GM19240 (cell line): ENCODE measurements around the gene SYS1.
"Not testable (repeated sequence)": the region's sequence is repeated elsewhere in the genome, so short reads cannot be mapped to it uniquely, and the experiment has no call there.

Experiments used
- DNase-seq: peaks from one replicate; pipeline ENCODE4 v3.0.0; 2011; ENCODE audit warnings: low spot score; ENCODE audit not compliant: insufficient read length

Gene SYS1

GRCh38 chr20:45339799-45340198, 23.2 kb upstream of the SYS1 start:
- DNase-seq = no peak

DNA sequence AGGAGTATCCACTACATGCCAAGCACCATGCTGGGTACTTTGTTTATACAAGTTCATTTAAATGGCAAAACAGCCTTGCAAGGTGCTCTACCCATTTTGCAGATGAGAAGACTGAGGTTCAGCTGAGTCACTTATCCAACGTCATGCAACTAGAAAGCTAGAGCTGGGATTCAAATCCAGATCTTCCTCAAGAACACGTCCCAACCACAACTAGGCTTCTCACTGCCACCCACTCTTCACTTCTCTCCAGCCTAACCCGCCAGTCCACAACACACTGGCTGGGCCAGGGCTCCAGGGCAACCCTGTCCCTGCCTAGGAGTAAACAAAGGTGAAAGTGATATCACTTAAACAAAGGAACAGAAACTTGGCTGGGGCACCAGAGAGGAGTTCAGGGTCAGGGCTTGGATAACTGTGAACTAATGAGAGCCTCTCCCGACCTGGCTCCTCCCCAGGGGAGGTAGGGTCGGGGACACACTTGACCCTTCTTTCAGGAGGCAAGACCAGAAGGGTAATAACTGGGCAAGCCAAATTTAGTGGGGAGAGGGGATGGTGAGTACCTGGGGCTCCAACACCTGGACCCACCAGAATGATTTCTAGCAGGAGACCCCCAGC, 22.6 kb upstream of the SYS1 start:
- no peak for DNase-seq

DNA sequence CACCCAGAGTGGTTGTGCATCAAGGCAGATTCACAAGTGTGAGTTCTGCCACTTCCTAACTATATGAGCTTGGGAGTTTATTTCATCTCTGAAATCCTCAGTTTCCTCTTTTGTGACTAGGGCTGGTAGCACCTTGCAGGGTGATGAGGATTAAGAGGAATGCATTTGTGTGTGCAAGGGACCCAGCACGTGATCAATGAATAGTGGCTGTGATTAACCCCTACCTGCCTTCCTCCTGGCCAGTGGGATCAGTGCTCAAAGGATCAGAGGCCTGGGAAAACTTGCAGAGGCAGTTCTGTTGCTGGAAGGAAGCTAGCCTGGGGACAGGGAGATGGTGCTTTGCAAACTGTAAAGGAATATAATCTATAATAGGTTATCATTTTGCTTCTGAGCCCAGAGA, 22.0 kb upstream of the SYS1 start:
- no peak for DNase-seq

- DNase-seq = no peak
These were observed 21.4 kb upstream of the SYS1 start for GRCh38 chr20:45341579-45341938.

DNA sequence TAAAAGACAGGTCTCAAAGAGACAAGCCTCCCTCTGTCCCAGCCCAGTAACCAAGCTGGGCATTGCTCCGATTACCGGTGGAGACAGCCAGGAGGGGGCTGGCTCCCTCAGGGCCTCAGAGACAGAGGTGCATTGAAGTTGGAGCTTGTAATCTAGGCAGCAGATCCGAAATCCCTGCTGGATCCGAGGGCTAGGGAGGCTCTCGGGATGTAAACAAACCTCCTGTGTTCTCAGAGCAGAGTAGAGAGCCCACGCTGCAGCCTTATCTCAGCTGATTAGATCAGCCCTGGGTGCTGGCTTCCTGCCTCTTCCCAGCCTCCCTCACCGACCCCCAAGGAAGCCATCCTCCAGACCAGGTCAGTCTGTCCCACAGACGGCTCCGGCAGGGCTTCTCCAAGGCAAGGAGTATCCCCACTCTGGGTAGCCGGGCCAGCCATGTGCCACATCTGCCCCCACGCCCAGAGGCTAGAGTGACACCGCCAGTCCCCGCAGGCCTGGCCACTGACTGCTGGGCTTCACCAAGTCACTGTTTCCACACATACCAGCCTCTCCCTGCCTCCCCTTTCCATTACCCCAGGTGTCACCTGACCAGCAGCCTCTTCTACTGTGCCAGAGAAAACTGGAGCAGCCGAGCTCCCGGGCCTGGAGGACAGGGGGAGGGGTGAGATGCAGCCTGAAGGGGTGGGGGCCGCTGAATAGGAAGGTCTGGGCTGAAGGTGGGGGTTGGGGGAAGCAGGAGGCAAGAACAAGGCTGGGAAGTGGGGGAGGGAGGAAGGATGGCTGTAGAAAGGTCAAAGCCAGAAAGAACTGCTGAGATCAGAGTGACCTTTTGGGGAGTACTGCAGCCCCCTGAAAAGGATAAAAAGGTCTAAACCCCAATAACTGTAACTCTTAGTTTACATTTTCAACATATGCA, 20.8 kb upstream of the SYS1 start:
- DNase-seq = no peak

DNA sequence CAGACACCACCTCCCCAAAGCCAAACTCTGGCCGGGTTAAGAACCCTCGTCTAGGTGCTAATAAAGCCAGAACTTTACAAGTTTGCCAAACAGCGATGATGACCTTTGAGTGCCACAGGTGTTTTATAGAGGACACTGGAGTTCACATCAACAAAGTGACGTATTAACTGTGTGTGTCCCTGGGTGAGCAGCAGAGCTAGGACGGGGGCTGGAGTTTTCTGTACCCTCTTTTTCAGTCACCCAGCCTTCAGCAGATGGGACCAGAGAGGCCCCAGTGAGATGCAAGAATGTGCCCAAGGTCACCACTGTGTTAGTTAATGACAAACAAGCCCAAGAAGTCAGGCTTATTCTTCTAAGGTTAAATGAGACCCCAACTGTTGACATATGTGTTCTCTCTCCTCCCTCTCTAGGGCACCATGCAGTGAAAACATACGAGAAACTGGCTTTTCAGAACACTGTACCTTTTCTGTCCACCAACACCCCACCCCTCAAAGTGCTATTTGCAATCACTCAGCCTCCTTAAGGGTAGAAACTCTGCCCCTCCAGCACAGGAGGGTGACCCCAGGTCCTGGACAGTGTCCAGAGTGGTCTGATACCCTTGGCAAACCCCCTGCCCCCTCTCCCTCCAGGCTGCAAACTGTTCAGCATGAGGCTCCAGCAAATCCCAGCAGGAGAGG, 20.0 kb upstream of the SYS1 start:
- no peak for DNase-seq

DNA sequence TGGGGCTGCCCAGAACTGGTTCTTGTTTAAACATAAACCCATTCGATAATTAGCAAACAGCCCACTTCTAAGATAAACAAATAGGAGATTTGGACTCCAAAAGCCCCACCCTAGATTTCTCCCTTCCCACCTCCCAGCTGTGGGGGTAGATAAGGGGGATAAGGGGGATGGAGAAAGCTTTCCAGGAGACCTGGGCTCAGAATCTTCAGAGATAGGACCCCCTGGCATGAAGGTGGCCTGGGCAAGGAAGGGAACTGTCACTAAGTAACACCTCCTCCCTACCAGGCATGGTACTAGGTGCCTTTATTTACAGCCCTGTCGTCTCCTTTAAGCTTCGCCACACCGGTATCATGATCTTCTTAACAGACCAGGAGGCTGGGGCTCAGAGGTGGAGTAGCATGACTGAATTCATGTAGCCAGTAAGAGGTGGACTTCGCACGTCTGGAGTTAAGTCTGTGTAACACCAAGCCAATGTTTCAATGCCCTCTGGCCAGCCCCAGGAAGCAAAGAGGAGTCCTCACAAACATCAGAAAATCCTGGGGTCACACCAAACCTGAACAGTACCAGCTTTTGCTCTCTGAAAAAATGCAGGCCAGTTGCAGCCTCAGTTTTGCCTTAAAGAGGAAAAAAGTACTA, 19.3 kb upstream of the SYS1 start:
- DNase-seq = no peak

DNA sequence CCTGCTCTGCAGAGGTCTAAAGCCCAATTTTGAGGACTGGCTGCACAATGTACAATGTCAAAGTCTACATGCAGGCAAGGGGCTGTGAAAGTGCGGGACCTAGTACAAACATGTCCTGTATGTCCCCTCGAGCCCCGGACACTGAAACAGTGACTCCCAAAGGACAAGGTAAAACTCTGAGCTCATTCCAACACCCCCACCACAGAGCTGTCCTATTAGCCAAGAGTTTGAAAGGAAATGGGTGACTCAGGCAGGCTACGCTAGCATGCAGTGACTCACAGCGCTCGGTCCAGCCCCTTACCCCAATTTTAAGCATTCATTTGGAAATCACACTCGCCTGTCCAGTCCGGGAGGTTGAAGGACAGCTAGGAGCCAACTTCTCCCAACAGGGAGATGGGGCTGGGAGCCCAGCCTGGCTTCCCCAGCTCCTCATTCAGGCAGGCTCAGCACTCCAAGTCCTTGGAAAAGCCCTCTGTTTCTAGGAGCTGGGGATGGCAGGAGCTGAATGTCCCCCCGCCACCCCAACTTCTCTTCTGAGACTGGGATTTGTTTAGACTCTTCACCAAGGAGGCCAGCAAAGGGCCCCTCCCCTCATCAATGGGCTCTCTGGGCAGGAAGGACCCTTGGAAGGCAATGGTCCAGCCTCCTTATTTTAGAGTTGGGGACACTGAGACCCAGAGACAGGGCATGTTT, 18.6 kb upstream of the SYS1 start:
- DNase-seq = no peak

GRCh38 chr20:45345104-45345936, 17.6 kb upstream of the SYS1 start:
- no peak for DNase-seq

GRCh38 chr20:45346291-45346718, 16.7 kb upstream of the SYS1 start:
- no peak for DNase-seq

DNA sequence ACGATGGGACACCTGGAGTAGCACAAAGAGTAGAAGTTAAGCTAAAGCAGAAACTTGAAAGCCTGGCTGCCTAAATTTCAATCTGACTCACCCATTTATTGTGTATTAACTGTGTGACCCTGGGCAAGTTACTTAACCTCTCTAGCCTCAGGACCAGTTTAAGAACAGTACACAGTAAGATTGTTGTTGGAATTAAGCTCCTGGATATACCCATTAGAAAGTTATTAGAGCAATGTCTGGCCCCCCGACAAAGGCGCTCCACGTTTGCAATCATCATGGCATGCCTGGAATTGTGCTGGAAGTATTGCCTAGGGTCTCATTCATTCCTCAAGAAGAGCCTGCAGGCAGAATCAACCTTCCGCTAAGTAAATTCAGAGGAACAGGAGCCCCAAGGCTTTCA, 16.1 kb upstream of the SYS1 start:
- no peak for DNase-seq

DNA sequence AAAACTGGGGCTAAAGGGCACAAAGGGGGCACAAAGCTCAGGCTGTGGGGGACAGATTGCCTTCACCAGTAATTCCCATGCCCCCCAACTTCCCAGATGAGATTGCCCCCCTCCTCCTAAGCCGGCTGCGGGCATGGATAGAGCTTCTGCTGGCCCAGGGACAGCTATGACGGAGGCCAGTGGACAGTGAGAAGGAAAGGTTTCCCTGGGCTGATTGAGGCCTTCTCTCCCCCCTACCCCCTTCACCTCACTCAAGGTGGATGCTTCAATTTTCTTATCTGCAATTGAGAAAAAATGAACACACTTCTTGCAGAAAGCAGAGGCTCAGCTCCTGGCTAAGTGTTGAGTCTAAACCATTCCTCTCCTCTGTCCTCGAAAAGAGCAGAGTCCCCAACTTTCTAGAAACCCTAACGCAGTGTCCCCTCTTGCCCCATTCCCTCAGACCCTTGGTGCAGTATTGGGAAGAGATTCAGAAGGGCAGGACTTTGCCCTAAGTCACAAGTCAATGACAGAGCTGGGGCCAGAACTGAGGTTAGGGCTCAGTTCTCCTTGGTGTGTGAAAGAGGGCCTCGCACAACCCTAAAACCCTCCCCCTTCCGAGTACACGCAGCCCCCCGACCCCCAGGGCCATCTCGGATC, 15.5 kb upstream of the SYS1 start:
- no peak for DNase-seq

GRCh38 chr20:45347936-45348778, 14.8 kb upstream of the SYS1 start, which contains the start of gene SDC4:
SDC4 (minus strand) TSS chr20:45348424; CDS start chr20:45348384, 40 bp downstream.
- DNase-seq = no peak

GRCh38 chr20:45350217-45350616, 12.7 kb upstream of the SYS1 start:
- DNase-seq = no peak

DNA sequence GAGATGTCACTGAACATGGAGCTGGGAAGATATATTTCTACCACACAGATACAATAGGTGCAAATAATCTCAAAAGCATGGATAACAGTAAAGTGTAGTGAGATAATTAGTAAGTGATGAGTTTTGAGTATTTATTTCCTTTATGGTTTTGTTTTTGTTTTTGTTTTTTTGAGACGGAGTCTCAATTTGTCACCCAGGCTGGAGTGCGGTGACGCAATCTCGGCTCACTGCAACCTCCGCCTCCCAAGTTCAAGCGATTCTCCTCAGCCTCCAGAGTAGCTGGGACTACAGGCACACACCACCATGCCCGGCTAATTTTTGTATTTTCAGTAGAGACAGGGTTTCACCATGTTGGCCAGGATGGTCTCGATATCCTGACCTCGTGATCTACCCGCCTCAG, 12.2 kb upstream of the SYS1 start:
- DNase-seq = not testable (repeated sequence)

GRCh38 chr20:45352729-45353128, 10.2 kb upstream of the SYS1 start:
- no peak for DNase-seq

- no peak for DNase-seq
These were observed 9.2 kb upstream of the SYS1 start for GRCh38 chr20:45353746-45354145.

DNA sequence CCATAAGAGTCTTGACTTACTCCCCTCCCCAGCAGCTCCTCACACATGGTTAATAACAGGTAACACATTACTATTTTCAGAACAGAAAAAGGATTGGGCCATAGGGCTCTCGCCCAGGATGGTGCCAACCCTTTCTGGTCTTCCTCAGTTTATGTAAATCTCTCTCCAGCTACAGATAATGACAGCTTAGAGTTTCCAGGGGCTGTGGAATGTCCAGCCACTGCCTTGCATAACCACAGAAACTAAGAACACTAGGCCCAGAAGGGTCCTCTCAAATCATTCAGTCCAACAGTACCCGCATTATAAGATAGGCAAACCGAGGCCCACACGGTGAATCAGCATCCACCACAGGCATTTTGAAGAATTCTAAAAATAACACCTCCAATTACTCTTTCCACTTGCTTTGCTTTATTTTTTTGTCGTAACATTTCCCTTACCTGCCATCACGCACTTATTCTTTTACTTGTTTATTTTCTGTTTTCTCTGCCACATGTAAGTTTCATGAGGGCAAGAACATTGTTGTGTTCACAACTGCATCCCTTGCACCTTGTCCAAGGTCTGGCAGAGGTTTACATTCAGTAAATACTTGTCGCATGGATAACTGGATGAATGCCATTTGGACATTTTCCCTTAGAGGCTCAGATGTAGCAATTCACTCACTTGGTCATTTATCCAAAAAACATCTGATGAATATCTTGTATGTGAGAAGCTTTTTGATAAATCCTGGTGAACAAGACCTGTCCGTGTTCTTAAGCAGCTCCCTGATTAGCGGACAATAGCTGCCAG, 8.3 kb upstream of the SYS1 start:
- no peak for DNase-seq
